ENCODE results near the gene PRKCA. TPM values are rescaled to one million over a fixed set of nuclear protein-coding genes. Genes with fewer than 3 reads are reported as not detected.

Gene PRKCA
- total and polyA plus RNA-seq, 10 of the 15 experiments (the other 5 are each of a cell fraction or from before 2014, with no cell fraction given): 0.11 to 14.6 (median 0.72) TPM

DNA sequence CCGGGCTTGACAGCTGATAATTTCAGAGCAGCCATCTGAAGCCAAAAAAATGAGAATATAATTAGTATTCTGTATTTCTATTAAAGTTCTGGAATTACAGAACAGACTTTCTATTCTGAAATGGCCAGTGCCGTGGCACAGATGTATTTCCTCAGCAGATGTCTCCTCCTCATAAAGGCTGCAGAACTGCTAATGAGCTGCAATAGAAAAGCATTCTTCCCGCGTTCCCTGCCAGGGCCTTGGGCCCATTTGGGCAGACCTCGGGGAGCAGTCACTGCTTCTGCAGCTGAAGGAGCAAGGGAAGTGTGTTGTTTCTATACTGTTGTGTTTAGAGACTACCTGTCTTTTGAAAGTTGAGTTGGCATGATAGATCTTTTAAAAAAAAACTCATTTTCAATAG is 379.9 kb downstream of the PRKCA start (continued):
- TF ChIP-seq ETV6 (conservative IDR thresholded peaks at IDR 0.05 in 1 of 2, IDR thresholded peaks at IDR 0.05 in 1 of 2; ENCODE audit: borderline replicate concordance in 1 of 2, low read depth in 1 of 2): no peak

DNA sequence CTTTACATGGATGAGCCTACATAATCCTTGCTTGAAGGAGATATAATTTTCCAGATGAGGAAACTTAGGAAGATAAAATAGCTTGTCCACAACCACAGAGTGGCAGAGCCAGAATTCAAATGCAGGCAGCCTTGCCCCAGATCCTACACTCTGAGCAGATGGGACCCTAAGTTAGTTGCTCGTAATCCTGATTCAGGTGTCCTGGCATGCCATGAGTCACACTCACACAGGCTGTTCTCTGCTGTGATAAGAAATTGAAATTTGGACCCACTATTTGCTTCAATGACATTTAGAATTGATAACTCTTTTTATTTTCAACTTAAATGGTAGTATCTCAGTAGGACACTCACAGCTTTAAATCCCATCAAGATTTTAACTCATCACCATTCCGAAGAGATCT is 381.8 kb downstream of the PRKCA start:
- DNase-seq (ENCODE audit: low read depth, low spot score) (no peak), FAIRE-seq (no peak), ATAC-seq (no peak)
- ChIA-PET CTCF (interaction anchor here (0.6 to 0.7 kb wide), 2 partner anchors 31 to 116 kb away, joined by 3 read pairs; no protein-coding TSS in a partner anchor), SMC1A (ENCODE audit: uncharacterized antibody, unreplicated experiment) (interaction anchor here (1.2 to 3.9 kb wide), 3 partner anchors 9 to 21 kb away, joined by 3 to 14 read pairs (median 12); no protein-coding TSS in a partner anchor), POLR2A (no interaction called here), RAD21 (ENCODE audit: unreplicated experiment) (interaction anchor here (0.6 kb wide), 1 partner anchor 10 kb away, joined by 3 read pairs; no protein-coding TSS in a partner anchor)
- Histone ChIP-seq H2AFZ (ENCODE audit: control insufficient read depth, low read depth, low read length) (no peak overlapping the region), H4K20me1 (ENCODE audit: control insufficient read depth, insufficient read depth) (no peaks in the 10 kb centered on the region), H3K9ac (ENCODE audit: control insufficient read depth, insufficient read depth, low read length) (no peak overlapping the region), H3K27me3 (replicated peaks in 1 of 2; ENCODE audit: control insufficient read depth in 2 of 2, insufficient read depth in 2 of 2, low read length in 1 of 2) (no peaks in the 10 kb centered on the region), H3K9me3 (replicated peaks; ENCODE audit: control insufficient read depth, insufficient read depth, low read length) (no peaks in the 10 kb centered on the region), H3K4me1 (ENCODE audit: control insufficient read depth, insufficient read depth, low read length) (no peaks in the 10 kb centered on the region), H3K79me2 (ENCODE audit: control insufficient read depth, insufficient read depth, low read length) (no peaks in the 10 kb centered on the region), H3K4me3 (no peak overlapping the region), H3K36me3 (ENCODE audit: control insufficient read depth in 2 of 2, insufficient read depth in 2 of 2, low read length in 1 of 2) (no peaks in the 10 kb centered on the region; a peak in 1 of 4 replicates), H3K27ac (ENCODE audit: control insufficient read depth, insufficient read depth) (no peak overlapping the region), H3K4me2 (ENCODE audit: control insufficient read depth, insufficient read depth) (no peak overlapping the region)
- in situ Hi-C loops (cut with MboI): no loop called here
- WGBS (ENCODE audit: insufficient coverage, insufficient replicate concordance, low lambda C conversion rate, missing lambda C conversion rate): 3% methylated on average over 2 of the region's 2 CpGs
- intact Hi-C loops (cut with micrococcal nuclease; ENCODE audit: unreplicated experiment): no loop called here
- BruUV-seq (replicated peaks): no TSS peak
- TF ChIP-seq TBL1XR1 (IDR thresholded peaks at IDR 0.05; ENCODE audit: low read depth, low read length) (no peak), KDM1A (IDR thresholded peaks at IDR 0.05; ENCODE audit: borderline replicate concordance) (no peak), STAT1 (conservative IDR thresholded peaks at IDR 0.05) (no peak), BACH1 (IDR thresholded peaks at IDR 0.05; ENCODE audit: borderline replicate concordance) (no peak), ZNF384 (IDR thresholded peaks at IDR 0.05; ENCODE audit: borderline replicate concordance, low read depth, low read length) (no peak), CREM (IDR thresholded peaks at IDR 0.05; ENCODE audit: low read depth) (no peak), BHLHE40 (IDR thresholded peaks at IDR 0.05; ENCODE audit: borderline replicate concordance in 1 of 2, low read depth in 2 of 2, low read length in 1 of 2) (no peak), LARP7 (IDR thresholded peaks at IDR 0.05) (no peak), TAF1 (IDR thresholded peaks at IDR 0.05; ENCODE audit: borderline replicate concordance, low read depth, low read length) (no peak)
- TF ChIP-seq, protein P1, sequence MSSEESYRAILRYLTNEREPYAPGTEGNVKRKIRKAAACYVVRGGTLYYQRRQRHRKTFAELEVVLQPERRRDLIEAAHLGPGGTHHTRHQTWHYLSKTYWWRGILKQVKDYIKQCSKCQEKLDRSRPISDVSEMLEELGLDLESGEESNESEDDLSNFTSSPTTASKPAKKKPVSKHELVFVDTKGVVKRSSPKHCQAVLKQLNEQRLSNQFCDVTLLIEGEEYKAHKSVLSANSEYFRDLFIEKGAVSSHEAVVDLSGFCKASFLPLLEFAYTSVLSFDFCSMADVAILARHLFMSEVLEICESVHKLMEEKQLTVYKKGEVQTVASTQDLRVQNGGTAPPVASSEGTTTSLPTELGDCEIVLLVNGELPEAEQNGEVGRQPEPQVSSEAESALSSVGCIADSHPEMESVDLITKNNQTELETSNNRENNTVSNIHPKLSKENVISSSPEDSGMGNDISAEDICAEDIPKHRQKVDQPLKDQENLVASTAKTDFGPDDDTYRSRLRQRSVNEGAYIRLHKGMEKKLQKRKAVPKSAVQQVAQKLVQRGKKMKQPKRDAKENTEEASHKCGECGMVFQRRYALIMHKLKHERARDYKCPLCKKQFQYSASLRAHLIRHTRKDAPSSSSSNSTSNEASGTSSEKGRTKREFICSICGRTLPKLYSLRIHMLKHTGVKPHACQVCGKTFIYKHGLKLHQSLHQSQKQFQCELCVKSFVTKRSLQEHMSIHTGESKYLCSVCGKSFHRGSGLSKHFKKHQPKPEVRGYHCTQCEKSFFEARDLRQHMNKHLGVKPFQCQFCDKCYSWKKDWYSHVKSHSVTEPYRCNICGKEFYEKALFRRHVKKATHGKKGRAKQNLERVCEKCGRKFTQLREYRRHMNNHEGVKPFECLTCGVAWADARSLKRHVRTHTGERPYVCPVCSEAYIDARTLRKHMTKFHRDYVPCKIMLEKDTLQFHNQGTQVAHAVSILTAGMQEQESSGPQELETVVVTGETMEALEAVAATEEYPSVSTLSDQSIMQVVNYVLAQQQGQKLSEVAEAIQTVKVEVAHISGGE (CRISPR knock-in tag; IDR thresholded peaks at IDR 0.05): no peak
- TF ChIP-seq, protein P2, sequence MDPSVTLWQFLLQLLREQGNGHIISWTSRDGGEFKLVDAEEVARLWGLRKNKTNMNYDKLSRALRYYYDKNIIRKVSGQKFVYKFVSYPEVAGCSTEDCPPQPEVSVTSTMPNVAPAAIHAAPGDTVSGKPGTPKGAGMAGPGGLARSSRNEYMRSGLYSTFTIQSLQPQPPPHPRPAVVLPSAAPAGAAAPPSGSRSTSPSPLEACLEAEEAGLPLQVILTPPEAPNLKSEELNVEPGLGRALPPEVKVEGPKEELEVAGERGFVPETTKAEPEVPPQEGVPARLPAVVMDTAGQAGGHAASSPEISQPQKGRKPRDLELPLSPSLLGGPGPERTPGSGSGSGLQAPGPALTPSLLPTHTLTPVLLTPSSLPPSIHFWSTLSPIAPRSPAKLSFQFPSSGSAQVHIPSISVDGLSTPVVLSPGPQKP (IDR thresholded peaks at IDR 0.05; ENCODE audit: low read depth, low read length): no peak
- TF ChIP-seq, protein P3, sequence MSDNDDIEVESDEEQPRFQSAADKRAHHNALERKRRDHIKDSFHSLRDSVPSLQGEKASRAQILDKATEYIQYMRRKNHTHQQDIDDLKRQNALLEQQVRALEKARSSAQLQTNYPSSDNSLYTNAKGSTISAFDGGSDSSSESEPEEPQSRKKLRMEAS (IDR thresholded peaks at IDR 0.05; ENCODE audit: low read depth, low read length): no peak

All from GM12878 (cell line).